A673 (cell line): Measurements from ENCODE around the gene SPAG16. TPM values are rescaled to one million over a fixed set of nuclear protein-coding genes. Genes with fewer than 3 reads are reported as not detected.
A peak's percentile ranks its signal among the peaks of the same experiment; 100 is the strongest.

ENCODE experiments used
- BruUV-seq: library from RNA; stranded (reverse); fragments of 400-500 nt; replicated peaks from 2 replicates; lab custom pipeline; 2021; lab: Mats Ljungman, UMichigan
- CTCF ChIA-PET: fragments of 300-600 bp; sonication (Branson Sonifier 250); formaldehyde crosslinking; loops from one replicate; lab custom pipeline; 2022; ENCODE audit warnings: antibody characterized with exemption; lab: Charles Lee
- POLR2A ChIA-PET: fragments of 300-600 bp; sonication (Branson Sonifier 250); formaldehyde crosslinking; loops from one replicate; lab custom pipeline; 2022; ENCODE audit warnings: antibody characterized with exemption; ENCODE audit not compliant: low non-redundant PET; lab: Charles Lee
- DNase-seq: peaks from one replicate; pipeline ENCODE4 v3.0.0-alpha.2; 2015; ENCODE audit warnings: low spot score
- H3K27ac ChIP-seq: fragments of 200-600 bp; sonication (generic); 2 replicates; pipeline ENCODE4 v1.5.1; 2016; ENCODE audit warnings: mixed run types, low read depth, mild to moderate bottlenecking, mixed read lengths, antibody characterized with exemption, low read length; ENCODE audit not compliant: poor library complexity, severe bottlenecking
- H3K27me3 ChIP-seq: fragments of 200-600 bp; sonication (generic); replicated peaks from 2 replicates; pipeline ENCODE4 v1.6.1; 2017; ENCODE audit warnings: mixed run types, low read depth, mild to moderate bottlenecking, mixed read lengths, antibody characterized with exemption, low read length; ENCODE audit not compliant: insufficient read depth, poor library complexity
- H3K36me3 ChIP-seq: fragments of 200-600 bp; sonication (generic); 2 replicates; pipeline ENCODE4 v1.6.1; 2016; ENCODE audit warnings: mixed run types, mild to moderate bottlenecking, mixed read lengths, antibody characterized with exemption, low read length; ENCODE audit not compliant: insufficient read depth, poor library complexity, severe bottlenecking
- H3K4me1 ChIP-seq: fragments of 200-600 bp; sonication (generic); 2 replicates; pipeline ENCODE4 v1.6.1; 2017; ENCODE audit warnings: mixed run types, mild to moderate bottlenecking, mixed read lengths, antibody characterized with exemption, low read length; ENCODE audit not compliant: insufficient read depth, poor library complexity, severe bottlenecking
- H3K4me3 ChIP-seq: fragments of 200-600 bp; sonication (generic); 2 replicates; pipeline ENCODE4 v1.5.1; 2016; ENCODE audit warnings: low read depth, mixed run types, mild to moderate bottlenecking, mixed read lengths, low read length; ENCODE audit not compliant: poor library complexity, severe bottlenecking
- H3K9me3 ChIP-seq: fragments of 200-600 bp; sonication (generic); 2 replicates; pipeline ENCODE4 v1.6.1; 2016; ENCODE audit warnings: mixed run types, low read depth, mild to moderate bottlenecking, mixed read lengths, antibody characterized with exemption, low read length; ENCODE audit not compliant: poor library complexity, severe bottlenecking
- EZH2 ChIP-seq: fragments of 200-600 bp; sonication (generic); IDR thresholded peaks from 2 replicates; pipeline ENCODE4 v1.6.1; 2017; ENCODE audit warnings: borderline replicate concordance, low read depth, mild to moderate bottlenecking, mixed read lengths, antibody characterized with exemption, low read length; ENCODE audit not compliant: poor library complexity, severe bottlenecking
- intact Hi-C: fragments of 100-400 bp; cut with micrococcal nuclease; formaldehyde crosslinking; loops from one replicate; pipeline ENCODE4 v1.10.0; 2022; ENCODE audit not compliant: unreplicated experiment
- total RNA-seq: library from RNA; stranded (reverse); gene quantifications from 2 replicates; pipeline ENCODE4 v1.2.3, GENCODE V29; 2021
- TF ChIP-seq, protein P1 (sequence below): fragments of 300-800, 200-600 bp; sonication (generic); conservative IDR thresholded peaks from 2 replicates; pipeline ENCODE4 v1.5.1; 2017; ENCODE audit warnings: low read depth, mild to moderate bottlenecking, antibody characterized with exemption, low read length, moderate library complexity, mixed read lengths

SPAG16 gene
- total RNA-seq, 1 experiment from 2014 or later, result 13.1 TPM

DNA sequence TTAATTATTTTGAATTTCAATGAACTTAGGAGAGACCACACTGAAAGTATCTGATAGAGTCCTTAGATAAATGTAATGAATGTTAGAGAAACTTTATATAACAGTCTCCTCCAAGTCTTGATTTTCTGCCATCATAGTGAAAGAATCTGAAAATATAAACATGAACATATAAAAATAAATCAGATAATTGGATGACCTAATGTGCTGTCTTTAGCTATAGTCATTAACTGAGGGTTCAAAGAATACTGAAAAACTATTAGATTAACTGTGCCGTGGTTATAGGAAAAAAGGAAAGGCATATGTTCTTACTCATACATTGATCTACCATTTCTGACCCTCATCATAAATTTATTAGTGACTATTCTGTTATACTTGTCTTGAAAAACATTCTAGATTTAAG is 47.0 kb upstream of the SPAG16 start:
- intact Hi-C loops, result loop anchor here (2.0 to 5.0 kb wide), 2 partner anchors 84 to 335 kb away; no protein-coding TSS in a partner anchor
- BruUV-seq, result no TSS peak
- TF ChIP-seq EZH2, result no peak
- TF ChIP-seq, protein P1, sequence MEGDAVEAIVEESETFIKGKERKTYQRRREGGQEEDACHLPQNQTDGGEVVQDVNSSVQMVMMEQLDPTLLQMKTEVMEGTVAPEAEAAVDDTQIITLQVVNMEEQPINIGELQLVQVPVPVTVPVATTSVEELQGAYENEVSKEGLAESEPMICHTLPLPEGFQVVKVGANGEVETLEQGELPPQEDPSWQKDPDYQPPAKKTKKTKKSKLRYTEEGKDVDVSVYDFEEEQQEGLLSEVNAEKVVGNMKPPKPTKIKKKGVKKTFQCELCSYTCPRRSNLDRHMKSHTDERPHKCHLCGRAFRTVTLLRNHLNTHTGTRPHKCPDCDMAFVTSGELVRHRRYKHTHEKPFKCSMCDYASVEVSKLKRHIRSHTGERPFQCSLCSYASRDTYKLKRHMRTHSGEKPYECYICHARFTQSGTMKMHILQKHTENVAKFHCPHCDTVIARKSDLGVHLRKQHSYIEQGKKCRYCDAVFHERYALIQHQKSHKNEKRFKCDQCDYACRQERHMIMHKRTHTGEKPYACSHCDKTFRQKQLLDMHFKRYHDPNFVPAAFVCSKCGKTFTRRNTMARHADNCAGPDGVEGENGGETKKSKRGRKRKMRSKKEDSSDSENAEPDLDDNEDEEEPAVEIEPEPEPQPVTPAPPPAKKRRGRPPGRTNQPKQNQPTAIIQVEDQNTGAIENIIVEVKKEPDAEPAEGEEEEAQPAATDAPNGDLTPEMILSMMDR, result no peak

DNA sequence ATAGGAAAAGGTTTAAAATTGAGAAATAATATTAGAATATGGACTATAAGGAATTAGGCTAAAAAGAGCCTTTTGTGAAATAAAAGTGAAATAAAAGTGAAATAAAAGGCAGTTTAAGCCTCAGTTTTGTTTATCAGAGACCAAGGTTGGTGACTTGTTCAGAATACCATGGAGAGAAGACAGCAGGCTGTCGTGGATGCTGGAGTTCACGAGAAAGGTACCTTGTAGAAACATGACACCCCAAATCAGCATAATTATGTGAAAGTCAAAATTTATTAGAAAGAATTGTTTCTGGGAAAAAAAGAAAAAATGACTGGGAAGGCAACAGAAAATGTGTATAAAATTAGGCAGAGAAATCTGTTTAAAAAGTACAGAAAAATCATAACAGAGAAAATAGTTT is 46.5 kb upstream of the SPAG16 start:
- DNase-seq, result no peak
- peak overlapping the region; percentile 43 for H3K27ac ChIP-seq
- no peaks in the 10 kb centered on the region for H3K9me3 ChIP-seq
- intact Hi-C loops, result loop anchor here (2.0 to 5.0 kb wide), 2 partner anchors 85 to 335 kb away; no protein-coding TSS in a partner anchor
- H3K4me3 ChIP-seq, result peak overlapping the region; percentile 17
- H3K27me3 ChIP-seq, result no peaks in the 10 kb centered on the region
- no TSS peak for BruUV-seq
- POLR2A ChIA-PET, result no interaction called here
- TF ChIP-seq, protein P1, result no peak
- TF ChIP-seq EZH2, result no peak
- H3K4me1 ChIP-seq, result peaks cover 67% of the 10 kb centered on the region
- no peaks in the 10 kb centered on the region for H3K36me3 ChIP-seq
- CTCF ChIA-PET, result no interaction called here

More for the DNA sequence above, 47.0 kb upstream of the SPAG16 start:
- peak overlapping the region; percentile 43 for H3K27ac ChIP-seq
- H3K9me3 ChIP-seq, result no peaks in the 10 kb centered on the region
- DNase-seq, result no peak
- H3K36me3 ChIP-seq, result no peaks in the 10 kb centered on the region
- H3K4me3 ChIP-seq, result peak overlapping the region; percentile 17
- CTCF ChIA-PET, result no interaction called here
- peaks cover 72% of the 10 kb centered on the region for H3K4me1 ChIP-seq
- POLR2A ChIA-PET, result no interaction called here
- H3K27me3 ChIP-seq, result no peaks in the 10 kb centered on the region

DNA sequence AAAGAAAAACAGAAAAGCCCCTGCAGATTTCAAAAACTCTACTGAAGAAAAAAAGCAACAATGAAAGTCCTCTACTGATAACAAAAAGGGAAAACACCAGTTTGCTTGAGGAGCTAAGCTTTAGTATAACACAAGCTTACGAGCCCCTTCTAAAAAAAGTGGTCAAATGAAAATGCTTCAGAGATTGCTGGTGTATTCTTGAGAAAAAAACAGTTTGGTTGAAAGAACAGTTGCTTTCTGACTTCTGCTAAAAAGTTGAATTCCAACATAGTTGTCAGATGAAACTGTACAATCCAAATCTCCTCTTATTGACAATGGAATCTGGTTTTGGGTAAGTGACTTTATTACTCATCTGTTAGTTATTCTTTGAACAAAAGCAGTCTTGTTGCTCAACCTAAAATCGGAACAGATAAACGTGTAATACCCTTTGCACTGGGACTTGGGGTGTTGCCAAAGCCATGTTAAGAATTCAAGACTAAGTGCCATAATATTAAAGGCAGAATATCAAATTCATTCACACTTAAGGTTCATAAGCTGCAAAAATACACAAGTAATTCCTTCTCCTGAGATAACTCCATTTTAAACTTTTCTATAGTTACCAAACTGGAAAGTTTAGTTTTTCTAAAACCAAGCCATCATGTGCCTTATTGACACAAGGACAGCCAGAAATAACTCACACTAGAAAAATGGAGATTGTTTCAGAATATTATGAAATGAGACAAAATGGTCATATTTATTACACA is 45.3 kb upstream of the SPAG16 start:
- no peak for TF ChIP-seq EZH2
- TF ChIP-seq, protein P1, result no peak
- H3K27ac ChIP-seq, result peak overlapping the region; percentile 76
- no peaks in the 10 kb centered on the region for H3K27me3 ChIP-seq
- no peaks in the 10 kb centered on the region for H3K36me3 ChIP-seq
- intact Hi-C loops, result loop anchor here (5.0 kb wide), 1 partner anchor 337 kb away; no protein-coding TSS in a partner anchor
- peaks cover 56% of the 10 kb centered on the region for H3K4me1 ChIP-seq
- DNase-seq, result peak; percentile 85
- H3K4me3 ChIP-seq, result peak overlapping the region; percentile 23
- no peaks in the 10 kb centered on the region for H3K9me3 ChIP-seq
- ChIA-PET POLR2A (no interaction called here), CTCF (no interaction called here)
- BruUV-seq, result no TSS peak
